MM.1S (cell line): ENCODE measurements around the gene RASGRP4.

Source experiments
- DNase-seq: peaks from one replicate; pipeline ENCODE4 v3.0.0-alpha.2; 2015
- H2AFZ ChIP-seq: fragments of 300-600 bp; sonication (generic); 2 replicates; pipeline ENCODE4 v1.6.0; 2016; ENCODE audit warnings: antibody characterized with exemption, low read length
- H3F3A ChIP-seq: fragments of 300-600 bp; sonication (generic); 2 replicates; pipeline ENCODE4 v1.6.1; 2016; ENCODE audit warnings: mild to moderate bottlenecking, antibody characterized with exemption, low read length, moderate library complexity, mixed read lengths; ENCODE audit not compliant: insufficient read depth
- H3K27ac ChIP-seq: fragments of 300-600 bp; sonication (generic); 2 replicates; pipeline ENCODE4 v1.5.1; 2016; ENCODE audit warnings: mild to moderate bottlenecking, low read length
- H3K27me3 ChIP-seq: fragments of 300-600 bp; sonication (generic); replicated peaks from 2 replicates; pipeline ENCODE4 v1.6.0; 2016; ENCODE audit warnings: low read length; ENCODE audit not compliant: insufficient read depth
- H3K36me3 ChIP-seq: fragments of 300-600 bp; sonication (generic); replicated peaks from 2 replicates; pipeline ENCODE4 v1.6.1; 2016; ENCODE audit warnings: mild to moderate bottlenecking, low read length, mixed read lengths; ENCODE audit not compliant: insufficient read depth
- H3K4me1 ChIP-seq: fragments of 300-600 bp; sonication (generic); 2 replicates; pipeline ENCODE4 v1.6.1; 2016; ENCODE audit warnings: low read length, mixed read lengths
- H3K4me2 ChIP-seq: fragments of 300-600 bp; sonication (generic); 2 replicates; pipeline ENCODE4 v1.6.0; 2016; ENCODE audit warnings: low read depth, low read length
- H3K4me3 ChIP-seq: fragments of 300-600 bp; sonication (generic); 2 replicates; pipeline ENCODE4 v1.5.1; 2016; ENCODE audit warnings: low read length, mixed read lengths
- H3K79me2 ChIP-seq: fragments of 300-600 bp; sonication (generic); 2 replicates; pipeline ENCODE4 v1.6.1; 2016; ENCODE audit warnings: mixed run types, low read length, mixed read lengths
- H3K9ac ChIP-seq: fragments of 300-600 bp; sonication (generic); 2 replicates; pipeline ENCODE4 v1.6.1; 2016; ENCODE audit warnings: low read length, mixed read lengths
- H3K9me2 ChIP-seq: fragments of 300-600 bp; sonication (generic); replicated peaks from 2 replicates; pipeline ENCODE4 v1.6.1; 2016; ENCODE audit warnings: mild to moderate bottlenecking, low read length, mixed read lengths; ENCODE audit not compliant: insufficient read depth
- H3K9me3 ChIP-seq: fragments of 300-600 bp; sonication (generic); replicated peaks from 2 replicates; pipeline ENCODE4 v1.6.1; 2016; ENCODE audit warnings: mild to moderate bottlenecking, low read length, mixed read lengths; ENCODE audit not compliant: insufficient read depth
- H4K20me1 ChIP-seq: fragments of 300-600 bp; sonication (generic); 2 replicates; pipeline ENCODE4 v1.6.1; 2016; ENCODE audit warnings: mild to moderate bottlenecking, low read length, moderate library complexity, mixed read lengths; ENCODE audit not compliant: insufficient read depth
- EZH2 ChIP-seq: fragments of 300-600 bp; sonication (generic); optimal IDR thresholded peaks from 2 replicates; pipeline ENCODE3; 2017; ENCODE audit warnings: low read depth, mild to moderate bottlenecking, antibody characterized with exemption, low read length, mixed read lengths
- EZH2phosphoT487 ChIP-seq: fragments of 300-600 bp; sonication (generic); IDR thresholded peaks from 2 replicates; pipeline ENCODE4 v1.6.1; 2018; ENCODE audit warnings: antibody characterized with exemption, low read length
- TF ChIP-seq, protein P1 (sequence below): fragments of 300-600 bp; sonication (generic); IDR thresholded peaks from 2 replicates; pipeline ENCODE4 v1.5.1; 2016; ENCODE audit warnings: antibody characterized with exemption, low read length, mixed read lengths

RASGRP4 gene

DNA sequence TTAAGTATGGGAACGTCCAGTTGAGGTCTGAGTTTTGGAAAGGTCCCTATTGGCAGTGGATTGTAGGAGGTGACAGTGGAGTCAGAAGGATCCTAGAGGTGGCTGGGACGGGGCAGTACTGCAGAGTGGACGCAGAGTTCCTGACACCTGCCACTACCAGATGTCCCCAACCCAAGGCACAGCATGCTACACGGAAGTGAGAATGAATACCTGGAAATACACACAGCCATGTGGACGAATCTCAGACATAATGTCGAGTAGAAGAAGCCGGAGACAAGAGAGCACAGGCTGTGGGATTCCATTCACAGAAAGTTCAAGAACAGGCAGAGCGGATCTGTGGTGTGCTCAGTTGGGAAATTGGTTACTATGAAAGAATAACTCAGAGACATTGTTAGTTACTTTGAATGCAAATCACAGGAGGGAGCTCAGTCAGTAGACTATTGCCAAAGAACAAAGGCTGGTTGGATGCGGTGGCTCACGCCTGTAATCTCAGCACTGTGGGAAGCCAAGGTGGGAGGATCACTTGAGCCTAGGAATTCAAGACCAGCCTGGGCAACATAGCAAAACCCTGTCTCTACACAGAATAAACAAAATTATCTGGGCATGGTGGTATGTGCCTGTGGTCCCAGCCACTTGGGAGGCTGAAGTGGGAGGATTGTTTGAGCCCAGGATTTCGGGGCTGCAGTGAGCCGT is 44.9 kb upstream of the RASGRP4 start:
- H3K9me2 ChIP-seq: no peaks in the 10 kb centered on the region
- no peaks in the 10 kb centered on the region for H3F3A ChIP-seq
- H3K27ac ChIP-seq: no peak overlapping the region
- no peaks in the 10 kb centered on the region for H3K79me2 ChIP-seq
- peaks cover 64% of the 10 kb centered on the region for H3K27me3 ChIP-seq
- TF ChIP-seq EZH2phosphoT487: no peak
- TF ChIP-seq, protein P1, sequence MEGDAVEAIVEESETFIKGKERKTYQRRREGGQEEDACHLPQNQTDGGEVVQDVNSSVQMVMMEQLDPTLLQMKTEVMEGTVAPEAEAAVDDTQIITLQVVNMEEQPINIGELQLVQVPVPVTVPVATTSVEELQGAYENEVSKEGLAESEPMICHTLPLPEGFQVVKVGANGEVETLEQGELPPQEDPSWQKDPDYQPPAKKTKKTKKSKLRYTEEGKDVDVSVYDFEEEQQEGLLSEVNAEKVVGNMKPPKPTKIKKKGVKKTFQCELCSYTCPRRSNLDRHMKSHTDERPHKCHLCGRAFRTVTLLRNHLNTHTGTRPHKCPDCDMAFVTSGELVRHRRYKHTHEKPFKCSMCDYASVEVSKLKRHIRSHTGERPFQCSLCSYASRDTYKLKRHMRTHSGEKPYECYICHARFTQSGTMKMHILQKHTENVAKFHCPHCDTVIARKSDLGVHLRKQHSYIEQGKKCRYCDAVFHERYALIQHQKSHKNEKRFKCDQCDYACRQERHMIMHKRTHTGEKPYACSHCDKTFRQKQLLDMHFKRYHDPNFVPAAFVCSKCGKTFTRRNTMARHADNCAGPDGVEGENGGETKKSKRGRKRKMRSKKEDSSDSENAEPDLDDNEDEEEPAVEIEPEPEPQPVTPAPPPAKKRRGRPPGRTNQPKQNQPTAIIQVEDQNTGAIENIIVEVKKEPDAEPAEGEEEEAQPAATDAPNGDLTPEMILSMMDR: no peak
- TF ChIP-seq EZH2: no peak
- no peaks in the 10 kb centered on the region for H3K9me3 ChIP-seq
- H3K4me2 ChIP-seq: no peak overlapping the region
- H3K9ac ChIP-seq: no peak overlapping the region
- DNase-seq: no peak
- no peaks in the 10 kb centered on the region for H4K20me1 ChIP-seq
- no peak overlapping the region for H2AFZ ChIP-seq
- no peak overlapping the region for H3K4me3 ChIP-seq
- H3K36me3 ChIP-seq: no peaks in the 10 kb centered on the region
- no peaks in the 10 kb centered on the region for H3K4me1 ChIP-seq

DNA sequence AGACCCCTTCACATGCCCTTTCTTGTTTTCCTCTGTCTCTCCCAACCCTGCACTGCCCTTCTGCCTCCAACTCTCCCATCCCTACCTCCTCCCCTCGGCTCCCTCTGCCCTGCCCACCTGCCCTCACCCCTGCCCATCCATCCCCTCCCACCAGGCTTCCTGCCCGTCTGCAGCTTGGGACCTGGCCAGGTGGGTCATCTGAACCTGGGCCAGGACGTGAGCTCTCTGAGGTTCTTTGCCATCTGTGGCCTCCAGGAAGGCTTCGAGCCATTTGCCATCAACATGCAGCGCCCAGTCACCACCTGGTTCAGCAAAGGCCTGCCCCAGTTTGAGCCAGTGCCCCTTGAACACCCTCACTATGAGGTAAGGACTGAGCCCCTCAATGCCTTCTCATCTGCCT is 43.1 kb upstream of the RASGRP4 start:
- Histone ChIP-seq H3K9me2 (no peaks in the 10 kb centered on the region), H3K36me3 (no peaks in the 10 kb centered on the region), H3K27ac (no peak overlapping the region), H3K9me3 (no peaks in the 10 kb centered on the region), H3K4me1 (no peaks in the 10 kb centered on the region), H3K27me3 (peaks cover 65% of the 10 kb centered on the region), H3F3A (no peaks in the 10 kb centered on the region), H3K4me3 (no peak overlapping the region), H4K20me1 (no peaks in the 10 kb centered on the region), H3K9ac (no peak overlapping the region), H3K4me2 (no peak overlapping the region), H2AFZ (no peak overlapping the region), H3K79me2 (no peaks in the 10 kb centered on the region)
- TF ChIP-seq, protein P1: no peak
- TF ChIP-seq EZH2phosphoT487: no peak
- TF ChIP-seq EZH2: no peak
- DNase-seq: no peak

DNA sequence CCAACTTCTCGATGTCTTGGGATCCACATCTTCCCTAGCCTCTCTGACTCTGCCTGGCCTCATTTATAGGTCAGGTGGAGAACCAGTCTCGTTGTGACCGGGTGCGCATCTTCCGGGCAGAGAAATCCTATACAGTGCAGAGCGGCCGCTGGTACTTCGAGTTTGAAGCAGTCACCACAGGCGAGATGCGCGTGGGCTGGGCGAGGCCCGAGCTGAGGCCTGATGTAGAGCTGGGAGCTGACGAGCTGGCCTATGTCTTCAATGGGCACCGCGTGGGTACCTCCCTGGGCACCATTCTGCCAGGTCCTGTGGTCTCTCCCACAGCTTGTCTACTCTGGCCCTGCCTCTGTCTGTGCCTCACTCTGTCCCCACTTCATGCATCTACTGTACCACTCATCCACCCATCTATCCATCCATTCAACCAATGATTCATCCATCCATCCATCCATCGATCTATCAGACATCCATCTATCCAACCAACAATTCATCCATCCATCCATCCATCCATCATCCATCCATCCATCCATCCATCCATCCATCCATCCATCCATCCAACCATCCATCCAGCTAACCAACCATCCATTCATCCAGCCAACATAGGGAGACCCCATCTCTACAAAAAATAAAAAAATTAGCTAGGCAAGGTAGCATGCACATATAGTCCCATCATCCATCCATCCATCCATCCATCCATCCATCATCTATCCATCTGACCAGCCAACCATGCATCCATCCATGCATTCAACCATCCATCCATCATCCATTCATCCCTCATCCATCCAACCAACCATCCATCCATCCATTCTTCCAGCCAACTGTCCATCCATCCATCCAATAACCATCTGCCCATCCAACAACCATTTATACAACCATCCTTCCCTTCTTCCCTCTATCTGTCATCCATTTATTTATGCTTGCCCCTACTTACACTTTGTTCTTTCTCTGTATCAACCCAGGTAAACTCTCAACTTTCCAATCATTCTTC is 41.8 kb upstream of the RASGRP4 start:
- Histone ChIP-seq H3K79me2 (no peaks in the 10 kb centered on the region), H4K20me1 (no peaks in the 10 kb centered on the region), H3K27ac (no peak overlapping the region), H3K4me1 (no peaks in the 10 kb centered on the region), H3K9ac (no peak overlapping the region), H3K9me3 (no peaks in the 10 kb centered on the region), H3K4me2 (no peak overlapping the region), H2AFZ (no peak overlapping the region), H3F3A (no peaks in the 10 kb centered on the region), H3K36me3 (no peaks in the 10 kb centered on the region), H3K4me3 (no peak overlapping the region), H3K27me3 (peaks cover 53% of the 10 kb centered on the region), H3K9me2 (no peaks in the 10 kb centered on the region)
- DNase-seq: no peak
- TF ChIP-seq, protein P1: no peak
- no peak for TF ChIP-seq EZH2phosphoT487
- TF ChIP-seq EZH2: no peak
